ENCODE data around the gene MMD2.

MMD2 gene

GRCh38 chr7:4856336-4857057, 102.5 kb downstream of the MMD2 start:
- DNase-seq (ENCODE audit: insufficient read length, low spot score) (no peak), FAIRE-seq (no peak)
- no peak for TF ChIP-seq POLR2A (IDR thresholded peaks at IDR 0.05; ENCODE audit: low read depth, low read length)
